Measurements from ENCODE around the gene PHKA2.

Gene PHKA2

GRCh38 chrX:18884916-18885315 lies 99.0 kb downstream of the PHKA2 start:
- no peak overlapping the region for H3K27ac ChIP-seq

DNA sequence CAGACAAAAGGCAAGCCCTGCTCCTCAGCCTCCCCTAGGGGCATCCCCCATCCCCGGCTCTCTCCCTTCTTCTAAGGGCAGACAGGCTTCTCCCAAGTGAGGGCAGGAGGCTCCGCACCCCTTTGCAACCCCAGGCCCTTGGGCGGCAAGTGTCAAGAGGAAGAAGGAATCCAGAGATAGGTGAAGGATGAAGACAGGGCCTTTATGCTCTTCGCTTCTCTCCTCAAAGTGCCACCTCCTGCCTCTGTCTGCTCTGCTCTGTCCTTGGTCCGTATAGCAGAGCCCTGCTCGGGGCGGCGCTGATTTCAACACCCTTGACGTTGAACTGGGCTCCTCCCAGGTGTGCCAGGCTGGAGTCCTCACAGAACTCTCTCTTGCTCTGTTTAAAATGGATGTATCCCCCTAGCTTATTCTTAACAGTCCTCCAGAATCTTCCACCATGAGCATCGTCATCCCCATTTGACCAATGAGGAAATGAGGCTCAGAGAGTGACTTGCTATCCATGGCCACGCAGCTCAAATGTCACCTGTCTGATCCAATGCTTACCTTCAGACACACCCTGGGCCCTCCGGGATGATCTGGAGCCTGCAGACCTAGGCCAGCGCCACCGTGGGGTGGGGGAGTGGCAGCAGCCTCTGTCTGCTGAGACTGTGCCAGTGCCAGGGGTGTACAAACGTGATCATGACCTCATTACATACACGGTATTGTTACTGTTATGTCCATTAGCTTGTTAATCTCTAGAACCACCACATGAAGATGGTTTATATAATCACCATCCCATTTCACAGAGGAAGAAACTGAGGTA lies 99.8 kb downstream of the PHKA2 start:
- H3K27ac ChIP-seq, result no peak overlapping the region
- TF ChIP-seq, protein P1, sequence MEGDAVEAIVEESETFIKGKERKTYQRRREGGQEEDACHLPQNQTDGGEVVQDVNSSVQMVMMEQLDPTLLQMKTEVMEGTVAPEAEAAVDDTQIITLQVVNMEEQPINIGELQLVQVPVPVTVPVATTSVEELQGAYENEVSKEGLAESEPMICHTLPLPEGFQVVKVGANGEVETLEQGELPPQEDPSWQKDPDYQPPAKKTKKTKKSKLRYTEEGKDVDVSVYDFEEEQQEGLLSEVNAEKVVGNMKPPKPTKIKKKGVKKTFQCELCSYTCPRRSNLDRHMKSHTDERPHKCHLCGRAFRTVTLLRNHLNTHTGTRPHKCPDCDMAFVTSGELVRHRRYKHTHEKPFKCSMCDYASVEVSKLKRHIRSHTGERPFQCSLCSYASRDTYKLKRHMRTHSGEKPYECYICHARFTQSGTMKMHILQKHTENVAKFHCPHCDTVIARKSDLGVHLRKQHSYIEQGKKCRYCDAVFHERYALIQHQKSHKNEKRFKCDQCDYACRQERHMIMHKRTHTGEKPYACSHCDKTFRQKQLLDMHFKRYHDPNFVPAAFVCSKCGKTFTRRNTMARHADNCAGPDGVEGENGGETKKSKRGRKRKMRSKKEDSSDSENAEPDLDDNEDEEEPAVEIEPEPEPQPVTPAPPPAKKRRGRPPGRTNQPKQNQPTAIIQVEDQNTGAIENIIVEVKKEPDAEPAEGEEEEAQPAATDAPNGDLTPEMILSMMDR (conservative IDR thresholded peaks at IDR 0.05), result no peak

More at GRCh38 chrX:18884916-18885315, 99.0 kb downstream of the PHKA2 start:
- TF ChIP-seq, protein P1 (conservative IDR thresholded peaks at IDR 0.05), result no peak

DNA sequence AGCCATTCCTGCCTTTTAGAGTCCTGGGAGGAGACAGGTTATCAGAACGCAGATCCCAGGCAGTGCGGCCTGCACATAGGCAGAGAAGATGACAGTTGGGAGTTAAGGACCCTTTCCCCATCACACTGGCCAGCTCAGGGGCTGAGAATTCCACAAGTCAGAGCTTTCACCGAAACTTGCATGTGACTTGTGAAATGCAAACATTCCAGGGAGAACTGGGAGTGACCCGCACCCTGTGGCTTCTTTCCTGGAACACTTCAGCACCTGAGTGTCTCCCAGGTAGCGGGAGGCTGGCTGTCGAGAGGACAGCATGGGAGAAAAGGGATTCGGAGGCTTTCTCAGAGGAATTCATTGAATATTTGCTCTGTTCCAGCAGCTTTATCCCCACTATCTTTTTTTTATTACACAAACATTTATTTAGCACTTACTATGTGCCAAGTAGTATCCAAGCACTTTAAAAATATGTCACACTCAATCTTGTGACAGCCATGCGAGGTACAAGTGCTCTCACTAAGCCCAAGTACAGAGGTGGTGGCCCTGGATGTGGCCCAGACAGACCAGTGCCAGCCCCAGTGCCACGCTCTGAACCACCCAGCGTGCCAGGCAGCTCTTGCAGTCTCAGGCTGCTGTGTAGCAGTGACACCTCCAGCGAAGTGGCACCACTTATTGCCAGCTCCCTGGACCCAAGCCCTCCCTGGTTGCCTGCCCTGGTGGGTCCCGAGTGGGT lies 100.5 kb downstream of the PHKA2 start:
- no peak overlapping the region for H3K27ac ChIP-seq
- TF ChIP-seq, protein P1 (conservative IDR thresholded peaks at IDR 0.05), result no peak

GRCh38 chrX:18879144-18879543 lies 104.8 kb downstream of the PHKA2 start:
- TF ChIP-seq, protein P1 (conservative IDR thresholded peaks at IDR 0.05), result no peak
- H3K27ac ChIP-seq, result no peak overlapping the region

- H3K27ac ChIP-seq, result no peak overlapping the region
Observed at GRCh38 chrX:18877469-18877868, 106.4 kb downstream of the PHKA2 start.

GRCh38 chrX:18875256-18875878 lies 108.5 kb downstream of the PHKA2 start:
- TF ChIP-seq, protein P1 (conservative IDR thresholded peaks at IDR 0.05), result no peak
- H3K27ac ChIP-seq, result no peak overlapping the region

More at GRCh38 chrX:18877469-18877868, 106.4 kb downstream of the PHKA2 start:
- TF ChIP-seq, protein P1 (conservative IDR thresholded peaks at IDR 0.05), result no peak
